DOHH2 (cell line): ENCODE results near the gene TULP4.

Experiments
- H3F3A ChIP-seq: fragments of 200-600 bp; sonication (generic), shearing (Covaris generic); 2 replicates; pipeline ENCODE4 v1.6.0; 2016; ENCODE audit warnings: antibody characterized with exemption, mild to moderate bottlenecking; ENCODE audit not compliant: control insufficient read depth, insufficient read depth
- H3K27ac ChIP-seq: fragments of 200-600 bp; sonication (generic); 2 replicates; pipeline ENCODE4 v1.5.1; 2014; ENCODE audit warnings: low read depth, mild to moderate bottlenecking, low read length, moderate library complexity
- H3K27me3 ChIP-seq: fragments of 200-600 bp; sonication (generic); 2 replicates; pipeline ENCODE4 v1.6.1; 2014; ENCODE audit warnings: mild to moderate bottlenecking, low read length, mixed read lengths; ENCODE audit not compliant: control insufficient read depth
- H3K36me3 ChIP-seq: fragments of 200-600 bp; sonication (generic); 2 replicates; pipeline ENCODE4 v1.6.1; 2014; ENCODE audit warnings: mild to moderate bottlenecking, low read length, moderate library complexity, mixed read lengths; ENCODE audit not compliant: control insufficient read depth
- H3K4me1 ChIP-seq: fragments of 200-600 bp; sonication (generic); 2 replicates; pipeline ENCODE4 v1.6.1; 2014; ENCODE audit warnings: mild to moderate bottlenecking, low read length, mixed read lengths; ENCODE audit not compliant: control insufficient read depth
- H3K4me2 ChIP-seq: fragments of 200-600 bp; sonication (generic); 2 replicates; pipeline ENCODE4 v1.6.0; 2014; ENCODE audit warnings: mild to moderate bottlenecking, low read length, moderate library complexity
- H3K4me3 ChIP-seq: fragments of 200-600 bp; sonication (generic); 2 replicates; pipeline ENCODE4 v1.5.1; 2014; ENCODE audit warnings: mild to moderate bottlenecking, low read length, mixed read lengths
- H3K79me2 ChIP-seq: fragments of 200-600 bp; sonication (generic); 2 replicates; pipeline ENCODE4 v1.6.1; 2014; ENCODE audit warnings: mild to moderate bottlenecking, low read length, mixed read lengths; ENCODE audit not compliant: control insufficient read depth
- H3K9me2 ChIP-seq: fragments of 200-600 bp; sonication (generic); replicated peaks from 2 replicates; pipeline ENCODE4 v1.6.1; 2014; ENCODE audit warnings: mild to moderate bottlenecking, low read length, mixed read lengths; ENCODE audit not compliant: control insufficient read depth
- H3K9me3 ChIP-seq: fragments of 200-600 bp; sonication (generic); 2 replicates; pipeline ENCODE4 v1.6.1; 2014; ENCODE audit warnings: antibody characterized with exemption, low read length, mixed read lengths; ENCODE audit not compliant: control insufficient read depth, insufficient read depth
- H4K20me1 ChIP-seq: fragments of 200-600 bp; sonication (generic); 2 replicates; pipeline ENCODE4 v1.6.0; 2014; ENCODE audit warnings: low read depth, mild to moderate bottlenecking, antibody characterized with exemption, low read length, moderate library complexity; ENCODE audit not compliant: control insufficient read depth, insufficient read depth
- CTCF ChIP-seq: fragments of 200-600 bp; sonication (generic); IDR thresholded peaks from one replicate; pipeline ENCODE4 v1.5.1; 2014; ENCODE audit warnings: antibody characterized with exemption, mild to moderate bottlenecking, low read depth, low read length; ENCODE audit not compliant: poor library complexity, severe bottlenecking
- EZH2phosphoT487 ChIP-seq: fragments of 200-600 bp; sonication (generic); IDR thresholded peaks from 2 replicates; pipeline ENCODE4 v1.6.1; 2017; ENCODE audit warnings: borderline replicate concordance, mild to moderate bottlenecking, antibody characterized with exemption, low read length, moderate library complexity, mixed read lengths

The TULP4 gene

GRCh38 chr6:158373214-158373613 is 60.9 kb downstream of the TULP4 start:
- H3K4me1 ChIP-seq = no peaks in the 10 kb centered on the region
- H3K27me3 ChIP-seq = no peaks in the 10 kb centered on the region
- H3K79me2 ChIP-seq = peaks cover 5% of the 10 kb centered on the region; the same call in 1 of the 2 replicates
- H3F3A ChIP-seq = no peaks in the 10 kb centered on the region
- no peak overlapping the region for H3K4me3 ChIP-seq
- H3K4me2 ChIP-seq = no peak overlapping the region
- no peak overlapping the region for H3K27ac ChIP-seq
- H3K9me3 ChIP-seq = no peaks in the 10 kb centered on the region
- TF ChIP-seq CTCF = no peak
- TF ChIP-seq EZH2phosphoT487 = no peak
- H3K9me2 ChIP-seq = no peaks in the 10 kb centered on the region
- no peaks in the 10 kb centered on the region for H3K36me3 ChIP-seq
- no peaks in the 10 kb centered on the region for H4K20me1 ChIP-seq

GRCh38 chr6:158374020-158374419 is 61.8 kb downstream of the TULP4 start:
- Histone ChIP-seq H3K79me2 (peaks cover 3% of the 10 kb centered on the region; the same call in 1 of the 2 replicates), H3F3A (no peaks in the 10 kb centered on the region)

GRCh38 chr6:158376631-158377081 is 64.4 kb downstream of the TULP4 start:
- no peak overlapping the region for H3K27ac ChIP-seq
- H3K9me2 ChIP-seq = no peaks in the 10 kb centered on the region

More at GRCh38 chr6:158374020-158374419, 61.8 kb downstream of the TULP4 start:
- no peak overlapping the region for H3K27ac ChIP-seq
- peaks cover under 1% of the 10 kb centered on the region; the same call in 1 of the 2 replicates for H3K4me1 ChIP-seq
- H3K9me3 ChIP-seq = no peaks in the 10 kb centered on the region
- no peaks in the 10 kb centered on the region for H3K36me3 ChIP-seq
- H3K4me3 ChIP-seq = no peak overlapping the region
- no peak for TF ChIP-seq EZH2phosphoT487
- no peak for TF ChIP-seq CTCF
- no peaks in the 10 kb centered on the region for H3K9me2 ChIP-seq
- H3K27me3 ChIP-seq = no peaks in the 10 kb centered on the region
- H4K20me1 ChIP-seq = no peaks in the 10 kb centered on the region
- no peak overlapping the region for H3K4me2 ChIP-seq

GRCh38 chr6:158377860-158378259 is 65.6 kb downstream of the TULP4 start:
- Histone ChIP-seq H3K4me2 (no peak overlapping the region), H3K4me3 (no peak overlapping the region), H3K27ac (no peak overlapping the region), H3K36me3 (no peaks in the 10 kb centered on the region), H3F3A (no peaks in the 10 kb centered on the region; the same call in 1 of the 2 replicates), H3K79me2 (peaks cover 28% of the 10 kb centered on the region), H3K9me2 (no peaks in the 10 kb centered on the region), H3K27me3 (no peaks in the 10 kb centered on the region), H4K20me1 (no peaks in the 10 kb centered on the region), H3K4me1 (peaks cover 17% of the 10 kb centered on the region), H3K9me3 (no peaks in the 10 kb centered on the region)
- no peak for TF ChIP-seq CTCF
- TF ChIP-seq EZH2phosphoT487 = no peak

More at GRCh38 chr6:158376631-158377081, 64.4 kb downstream of the TULP4 start:
- Histone ChIP-seq H3K4me1 (peaks cover 17% of the 10 kb centered on the region), H3F3A (no peaks in the 10 kb centered on the region; the same call in 1 of the 2 replicates), H3K4me2 (no peak overlapping the region), H4K20me1 (no peaks in the 10 kb centered on the region), H3K9me3 (no peaks in the 10 kb centered on the region), H3K79me2 (peaks cover 17% of the 10 kb centered on the region), H3K27me3 (no peaks in the 10 kb centered on the region), H3K36me3 (no peaks in the 10 kb centered on the region), H3K4me3 (no peak overlapping the region)
- TF ChIP-seq EZH2phosphoT487 = no peak
